DOHH2 (cell line): Measurements from ENCODE around the gene CTIF.

Experiments
- H3F3A ChIP-seq: fragments of 200-600 bp; sonication (generic), shearing (Covaris generic); 2 replicates; pipeline ENCODE4 v1.6.0; 2016; ENCODE audit warnings: antibody characterized with exemption, mild to moderate bottlenecking; ENCODE audit not compliant: control insufficient read depth, insufficient read depth
- H3K27ac ChIP-seq: fragments of 200-600 bp; sonication (generic); 2 replicates; pipeline ENCODE4 v1.5.1; 2014; ENCODE audit warnings: low read depth, mild to moderate bottlenecking, low read length, moderate library complexity
- H3K27me3 ChIP-seq: fragments of 200-600 bp; sonication (generic); 2 replicates; pipeline ENCODE4 v1.6.1; 2014; ENCODE audit warnings: mild to moderate bottlenecking, low read length, mixed read lengths; ENCODE audit not compliant: control insufficient read depth
- H3K36me3 ChIP-seq: fragments of 200-600 bp; sonication (generic); 2 replicates; pipeline ENCODE4 v1.6.1; 2014; ENCODE audit warnings: mild to moderate bottlenecking, low read length, moderate library complexity, mixed read lengths; ENCODE audit not compliant: control insufficient read depth
- H3K4me1 ChIP-seq: fragments of 200-600 bp; sonication (generic); 2 replicates; pipeline ENCODE4 v1.6.1; 2014; ENCODE audit warnings: mild to moderate bottlenecking, low read length, mixed read lengths; ENCODE audit not compliant: control insufficient read depth
- H3K4me2 ChIP-seq: fragments of 200-600 bp; sonication (generic); 2 replicates; pipeline ENCODE4 v1.6.0; 2014; ENCODE audit warnings: mild to moderate bottlenecking, low read length, moderate library complexity
- H3K4me3 ChIP-seq: fragments of 200-600 bp; sonication (generic); 2 replicates; pipeline ENCODE4 v1.5.1; 2014; ENCODE audit warnings: mild to moderate bottlenecking, low read length, mixed read lengths
- H3K79me2 ChIP-seq: fragments of 200-600 bp; sonication (generic); 2 replicates; pipeline ENCODE4 v1.6.1; 2014; ENCODE audit warnings: mild to moderate bottlenecking, low read length, mixed read lengths; ENCODE audit not compliant: control insufficient read depth
- H3K9me2 ChIP-seq: fragments of 200-600 bp; sonication (generic); replicated peaks from 2 replicates; pipeline ENCODE4 v1.6.1; 2014; ENCODE audit warnings: mild to moderate bottlenecking, low read length, mixed read lengths; ENCODE audit not compliant: control insufficient read depth
- H3K9me3 ChIP-seq: fragments of 200-600 bp; sonication (generic); 2 replicates; pipeline ENCODE4 v1.6.1; 2014; ENCODE audit warnings: antibody characterized with exemption, low read length, mixed read lengths; ENCODE audit not compliant: control insufficient read depth, insufficient read depth
- H4K20me1 ChIP-seq: fragments of 200-600 bp; sonication (generic); 2 replicates; pipeline ENCODE4 v1.6.0; 2014; ENCODE audit warnings: low read depth, mild to moderate bottlenecking, antibody characterized with exemption, low read length, moderate library complexity; ENCODE audit not compliant: control insufficient read depth, insufficient read depth
- CTCF ChIP-seq: fragments of 200-600 bp; sonication (generic); IDR thresholded peaks from one replicate; pipeline ENCODE4 v1.5.1; 2014; ENCODE audit warnings: antibody characterized with exemption, mild to moderate bottlenecking, low read depth, low read length; ENCODE audit not compliant: poor library complexity, severe bottlenecking
- EZH2phosphoT487 ChIP-seq: fragments of 200-600 bp; sonication (generic); IDR thresholded peaks from 2 replicates; pipeline ENCODE4 v1.6.1; 2017; ENCODE audit warnings: borderline replicate concordance, mild to moderate bottlenecking, antibody characterized with exemption, low read length, moderate library complexity, mixed read lengths

CTIF gene

GRCh38 chr18:48874701-48875162 lies 335.9 kb downstream of the CTIF start:
- Histone ChIP-seq H3K27me3 (peaks cover 14% of the 10 kb centered on the region; the same call in 1 of the 2 replicates), H3K36me3 (no peaks in the 10 kb centered on the region), H3K79me2 (no peaks in the 10 kb centered on the region), H4K20me1 (no peaks in the 10 kb centered on the region), H3F3A (no peaks in the 10 kb centered on the region), H3K4me3 (no peak overlapping the region), H3K9me3 (no peaks in the 10 kb centered on the region), H3K4me1 (no peaks in the 10 kb centered on the region), H3K27ac (no peak overlapping the region), H3K4me2 (no peak overlapping the region), H3K9me2 (no peaks in the 10 kb centered on the region)
- no peak for TF ChIP-seq EZH2phosphoT487

GRCh38 chr18:48875314-48875941 lies 336.6 kb downstream of the CTIF start:
- peaks cover 14% of the 10 kb centered on the region; the same call in 1 of the 2 replicates for H3K27me3 ChIP-seq
- H4K20me1 ChIP-seq: no peaks in the 10 kb centered on the region
- H3K9me2 ChIP-seq: no peaks in the 10 kb centered on the region
- H3K9me3 ChIP-seq: no peaks in the 10 kb centered on the region
- H3K4me1 ChIP-seq: no peaks in the 10 kb centered on the region
- H3K36me3 ChIP-seq: no peaks in the 10 kb centered on the region
- H3K27ac ChIP-seq: no peak overlapping the region
- H3K4me2 ChIP-seq: no peak overlapping the region
- H3F3A ChIP-seq: no peaks in the 10 kb centered on the region
- H3K79me2 ChIP-seq: no peaks in the 10 kb centered on the region
- no peak overlapping the region for H3K4me3 ChIP-seq
- TF ChIP-seq CTCF: no peak
- TF ChIP-seq EZH2phosphoT487: no peak

DNA sequence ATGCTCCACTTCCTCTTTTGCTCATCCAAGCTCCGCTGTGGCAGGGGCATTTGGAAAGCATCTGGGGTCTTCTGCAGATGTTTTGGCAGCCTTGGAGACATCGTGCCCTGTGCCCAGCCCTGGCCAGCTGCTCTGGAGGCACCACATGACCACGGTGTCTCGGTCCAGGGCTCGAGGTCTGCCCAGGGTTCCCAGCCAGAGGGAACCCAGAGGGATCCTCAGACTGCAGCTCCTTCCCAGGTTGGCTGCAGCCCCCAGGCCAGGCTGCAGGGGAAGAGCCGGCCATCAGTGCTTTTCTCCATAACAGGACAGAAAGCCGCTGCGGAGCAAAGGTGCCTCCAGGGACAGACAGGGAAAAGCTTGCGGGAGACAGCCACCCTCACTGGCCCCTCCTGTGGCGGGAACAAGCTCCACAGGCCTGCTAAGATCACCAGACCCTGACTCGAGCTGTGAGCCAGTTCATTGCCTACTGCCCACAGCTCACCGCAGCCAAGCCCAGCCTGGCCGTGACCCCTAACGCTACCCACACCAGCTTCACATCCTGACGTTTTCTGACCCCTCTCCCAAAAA lies 337.2 kb downstream of the CTIF start:
- Histone ChIP-seq H3K27me3 (peaks cover 14% of the 10 kb centered on the region; the same call in 1 of the 2 replicates), H3K79me2 (no peaks in the 10 kb centered on the region), H3K9me3 (no peaks in the 10 kb centered on the region), H3K36me3 (no peaks in the 10 kb centered on the region), H3K9me2 (no peaks in the 10 kb centered on the region), H3K4me3 (no peak overlapping the region), H3K27ac (no peak overlapping the region), H4K20me1 (no peaks in the 10 kb centered on the region), H3F3A (no peaks in the 10 kb centered on the region), H3K4me1 (no peaks in the 10 kb centered on the region), H3K4me2 (no peak overlapping the region)
- TF ChIP-seq CTCF: no peak
- TF ChIP-seq EZH2phosphoT487: no peak

DNA sequence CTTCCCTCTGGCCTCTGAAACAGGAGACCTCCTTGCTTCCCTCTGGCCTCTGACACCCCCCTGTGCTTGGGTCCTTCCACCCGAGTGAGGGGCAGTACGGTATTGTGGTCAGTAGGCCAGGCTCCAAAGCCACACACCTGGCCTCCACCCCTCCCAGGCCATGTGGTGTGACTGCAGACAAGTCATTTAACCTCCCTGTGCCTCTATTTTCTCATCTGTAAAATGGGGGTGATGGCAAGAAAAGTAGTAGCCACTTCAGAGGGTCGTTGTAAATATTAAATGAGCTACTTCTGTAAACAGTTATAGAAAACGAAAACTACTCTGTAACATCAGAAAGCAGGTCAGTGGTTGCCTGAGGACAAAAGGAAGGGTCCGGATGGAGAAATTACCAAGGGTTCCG lies 337.8 kb downstream of the CTIF start:
- Histone ChIP-seq H3K9me2 (no peaks in the 10 kb centered on the region), H3K4me1 (no peaks in the 10 kb centered on the region), H3K4me2 (no peak overlapping the region), H3K27ac (no peak overlapping the region), H3F3A (no peaks in the 10 kb centered on the region), H3K36me3 (no peaks in the 10 kb centered on the region), H4K20me1 (no peaks in the 10 kb centered on the region), H3K27me3 (peaks cover 14% of the 10 kb centered on the region; the same call in 1 of the 2 replicates), H3K79me2 (no peaks in the 10 kb centered on the region), H3K4me3 (no peak overlapping the region), H3K9me3 (no peaks in the 10 kb centered on the region)
- TF ChIP-seq CTCF (no peak), EZH2phosphoT487 (no peak)
